Stomach (tissue), 9 donors: ENCODE results near the gene VEGFA. TPM values are rescaled to one million over a fixed set of nuclear protein-coding genes. Genes with fewer than 3 reads are reported as not detected.
A peak's percentile ranks its signal among the peaks of the same experiment; 100 is the strongest.

ENCODE experiments used
- DNase-seq, 2 donors: peaks; one replicate each; pipeline versions ENCODE4 v3.0.0 to v3.0.0-alpha.2; 2013 to 2019
- H3K27ac ChIP-seq, 5 donors: fragments of 200-600 bp in 4 of 5; sonication (generic) in 4 of 5; one replicate each; pipeline ENCODE4 v1.5.1; 2013 to 2019; ENCODE audit warnings: mild to moderate bottlenecking in 1 of 5, moderate library complexity in 1 of 5
- H3K27me3 ChIP-seq, 3 donors: fragments of 200-600 bp; sonication (generic); one replicate each; pipeline ENCODE4 v1.5.1; 2017 to 2019; ENCODE audit warnings: mixed run types in 1 of 3
- H3K36me3 ChIP-seq, 4 donors: fragments of 200-600 bp; sonication (generic); 1 replicate in 3 of 4; 2 replicates in 1 of 4; pipeline ENCODE4 v1.5.1; 2016 to 2019
- H3K4me1 ChIP-seq, 4 donors: fragments of 200-600 bp; sonication (generic); one replicate each; pipeline ENCODE4 v1.5.1; 2016 to 2019
- H3K4me3 ChIP-seq, 4 donors: fragments of 200-600 bp; sonication (generic) in 3 of 4; one replicate each; pipeline ENCODE4 v1.5.1; 2016 to 2019; ENCODE audit warnings: mild to moderate bottlenecking in 1 of 4
- H3K9me3 ChIP-seq, 4 donors: fragments of 200-600 bp; sonication (generic); one replicate each; pipeline ENCODE4 v1.5.1; 2016 to 2019
- CTCF ChIP-seq, 7 experiments: fragments of 450-650 bp in 4 of 7; fragments of 200-600 bp in 3 of 7; sonication (generic) in 3 of 7; IDR thresholded peaks; one replicate each; pipeline ENCODE4 v1.5.1; 2016 to 2019; ENCODE audit warnings: antibody characterized with exemption in 7 of 7, control low read depth in 2 of 7, mild to moderate bottlenecking in 1 of 7
- EP300 ChIP-seq: sonication (generic); formaldehyde crosslinking; IDR thresholded peaks from one replicate; pipeline ENCODE4 v1.6.1; 2017; ENCODE audit warnings: antibody characterized with exemption
- POLR2A ChIP-seq, 4 donors: fragments of 450-650 bp; IDR thresholded peaks; one replicate each; pipeline ENCODE4 v1.6.1; 2016; ENCODE audit warnings: antibody characterized with exemption in 4 of 4, control low read depth in 2 of 4, mild to moderate bottlenecking in 1 of 4, moderate library complexity in 1 of 4
- POLR2AphosphoS5 ChIP-seq, 3 donors: sonication (generic); formaldehyde crosslinking; IDR thresholded peaks; one replicate each; pipeline ENCODE4 v1.6.1; 2016; ENCODE audit warnings: antibody characterized with exemption in 3 of 3
- WGBS, 5 donors: extraction: QIAGEN DNeasy Blood & Tissue Kit in 3 of 5; methylation state at CpG; one replicate each; pipeline versions ENCODE4 v1.1.5 to v1.1.7; 2013 to 2018; 5-methylcytosine and 5-hydroxymethylcytosine counted together
- intact Hi-C: fragments of 100-400 bp; cut with DNase I; formaldehyde crosslinking; loops from one replicate; pipeline ENCODE4 v1.15.1; 2023; ENCODE audit warnings: low total_unique reads
- polyA plus RNA-seq, 3 donors: library from polyadenylated mRNA; stranded (reverse); fragments of 200-250 nt; gene quantifications; one replicate each; pipeline ENCODE4 v1.2.3, GENCODE V29; 2013
- total RNA-seq, 5 donors: library from RNA; depleted of rRNA; stranded (reverse); fragments of >200 nt; gene quantifications; one replicate each; pipeline versions ENCODE4 v1.1.0 to v1.2.3, GENCODE V29; 2014 to 2016
- donor health status: healthy with polysubstance abuse.
- donor health status: Bipolar disorder and iron deficiency.
- donor health status: healthy.

Gene VEGFA
- total and polyA plus RNA-seq, 8 donors, result 28.6 to 438 (median 235) TPM

GRCh38 chr6:43753570-43754183, 16.3 kb upstream of the VEGFA start:
- no peak for TF ChIP-seq POLR2AphosphoS5 (IDR thresholded peaks at IDR 0.05)
- TF ChIP-seq CTCF (IDR thresholded peaks at IDR 0.05), result no peak
- TF ChIP-seq EP300, result no peak
- TF ChIP-seq POLR2A (IDR thresholded peaks at IDR 0.05), result no peak
- intact Hi-C loops, result no loop called here
- no peak overlapping the region for H3K4me3 ChIP-seq
- H3K36me3 ChIP-seq, result no peaks in the 10 kb centered on the region
- 84 to 95% (median 91%) methylated on average over 3 of the region's 3 CpGs for WGBS, 5 donors
- no peaks in the 10 kb centered on the region for H3K9me3 ChIP-seq
- H3K27me3 ChIP-seq, result no peaks in the 10 kb centered on the region
- H3K4me1 ChIP-seq, result peaks cover 0 to 4% (median 2%) of the 10 kb centered on the region in 4 donors
- DNase-seq, result peak in 1 of 2 donors; percentile 0
- no peak overlapping the region for H3K27ac ChIP-seq

DNA sequence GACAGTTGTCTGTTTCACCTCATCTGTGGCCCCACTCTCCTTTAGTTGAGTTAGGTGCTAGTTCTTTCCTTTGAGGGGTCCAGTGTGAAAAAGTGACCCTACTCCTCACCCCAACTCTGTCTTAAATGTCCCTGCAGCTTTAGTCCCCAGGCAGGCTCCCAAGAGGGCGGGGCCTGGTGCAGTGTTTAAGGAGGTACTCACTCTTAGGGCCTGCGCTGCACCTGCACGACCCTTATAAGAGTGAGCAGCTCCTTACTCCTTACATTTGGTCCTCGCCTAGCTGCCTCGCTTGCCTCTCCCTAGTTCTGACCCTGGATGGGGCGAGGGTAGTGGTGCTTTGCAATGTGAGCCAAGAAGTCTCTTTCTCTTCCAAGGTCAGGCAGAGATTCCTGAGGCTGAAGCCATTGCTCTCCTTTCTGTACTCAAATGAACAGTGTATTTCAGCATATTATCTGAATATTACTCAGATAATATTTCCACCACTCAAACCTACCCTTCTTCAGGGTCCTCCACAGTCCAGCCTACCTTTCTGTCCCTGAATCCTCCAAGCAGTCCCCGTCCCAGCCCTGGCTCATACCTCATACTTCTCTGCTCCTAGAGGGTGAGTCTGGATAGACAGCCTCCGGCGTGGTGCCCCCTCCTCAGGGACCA, 11.9 kb upstream of the VEGFA start:
- intact Hi-C loops, result no loop called here
- Histone ChIP-seq H3K27ac (no peak overlapping the region), H3K27me3 (no peaks in the 10 kb centered on the region), H3K4me3 (no peak overlapping the region), H3K9me3 (no peaks in the 10 kb centered on the region), H3K36me3 (no peaks in the 10 kb centered on the region), H3K4me1 (peaks cover 0 to 5% (median 2%) of the 10 kb centered on the region in 4 donors)
- 53 to 69% (median 57%) methylated on average over 9 of the region's 9 CpGs for WGBS, 5 donors
- TF ChIP-seq EP300 (no peak), POLR2AphosphoS5 (IDR thresholded peaks at IDR 0.05) (no peak), POLR2A (IDR thresholded peaks at IDR 0.05) (no peak), CTCF (IDR thresholded peaks at IDR 0.05) (no peak)
- no peak for DNase-seq

DNA sequence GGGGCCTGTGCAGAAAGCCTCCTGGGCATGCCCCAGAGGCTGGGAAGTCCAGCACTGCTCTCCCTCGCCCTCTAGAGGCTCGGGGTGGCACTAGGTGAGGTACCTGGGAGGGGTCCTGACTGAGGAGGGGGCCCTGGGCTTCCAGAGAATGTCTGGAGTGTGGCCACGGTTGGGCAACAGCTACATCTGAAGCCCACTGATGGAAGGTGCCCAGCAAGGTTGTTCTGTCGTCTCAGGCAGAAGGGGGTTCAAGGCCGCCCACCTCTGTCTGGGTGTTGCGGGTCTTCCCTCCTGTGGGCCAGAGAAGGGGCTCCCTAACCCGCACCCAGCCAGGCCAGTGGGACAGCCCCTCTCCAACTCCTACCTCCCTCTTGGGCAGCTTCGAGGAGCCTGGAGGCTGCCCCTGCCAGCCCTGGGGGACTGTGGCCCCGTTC, 11.4 kb upstream of the VEGFA start:
- H3K9me3 ChIP-seq, result no peaks in the 10 kb centered on the region
- no peak for DNase-seq
- no peaks in the 10 kb centered on the region for H3K36me3 ChIP-seq
- no peak overlapping the region for H3K4me3 ChIP-seq
- peaks cover 0 to 10% (median 2%) of the 10 kb centered on the region in 4 donors for H3K4me1 ChIP-seq
- intact Hi-C loops, result no loop called here
- no peaks in the 10 kb centered on the region for H3K27me3 ChIP-seq
- no peak overlapping the region for H3K27ac ChIP-seq
- peak in 5 of 7 experiments; percentile 16 to 59 (median 52) for TF ChIP-seq CTCF (IDR thresholded peaks at IDR 0.05)
- TF ChIP-seq POLR2AphosphoS5 (IDR thresholded peaks at IDR 0.05), result no peak
- WGBS, 5 donors, result 64 to 68% (median 66%) methylated on average over 8 to 9 of the region's 9 CpGs

DNA sequence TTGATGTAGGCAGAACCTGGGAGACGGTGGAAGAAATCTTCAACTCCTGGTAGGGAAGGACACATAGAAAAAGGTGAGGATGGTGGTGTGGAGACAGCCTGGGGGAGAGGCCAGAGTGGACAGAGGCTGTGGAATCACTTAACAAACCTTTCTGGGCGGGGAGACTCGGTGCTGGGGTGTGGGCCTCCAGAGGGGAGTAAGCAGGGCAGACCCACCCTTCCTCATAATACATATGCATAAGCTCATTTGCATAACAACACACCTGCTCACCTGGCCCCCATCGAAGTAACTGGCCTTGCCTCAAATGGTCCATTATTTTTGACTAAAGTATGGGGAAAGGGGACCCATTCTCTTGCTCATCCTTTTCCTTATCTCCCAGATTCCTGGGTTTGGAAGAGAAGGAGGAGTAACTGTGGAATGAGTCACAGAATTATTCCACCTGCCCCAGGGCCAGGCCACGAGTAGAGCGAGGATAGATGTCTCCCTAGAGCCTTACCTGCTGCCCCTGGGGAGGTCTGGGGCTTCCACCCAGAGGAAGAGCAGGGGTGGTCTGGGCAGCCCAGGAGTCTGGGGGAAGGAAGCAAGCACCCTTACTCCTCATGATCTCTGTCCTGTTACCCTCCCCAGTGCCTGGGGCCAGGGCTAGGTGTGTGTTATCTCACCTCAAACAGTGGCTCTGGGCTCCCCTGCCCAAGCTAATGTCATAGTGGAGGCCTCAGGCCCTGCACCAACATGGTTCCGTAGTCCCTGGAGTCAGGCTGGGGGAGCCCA, 10.7 kb upstream of the VEGFA start:
- Histone ChIP-seq H3K4me3 (no peak overlapping the region), H3K9me3 (no peaks in the 10 kb centered on the region), H3K4me1 (peaks cover 0 to 11% (median 2%) of the 10 kb centered on the region in 4 donors), H3K27me3 (no peaks in the 10 kb centered on the region), H3K36me3 (no peaks in the 10 kb centered on the region), H3K27ac (no peak overlapping the region)
- intact Hi-C loops, result no loop called here
- no peak for TF ChIP-seq CTCF (IDR thresholded peaks at IDR 0.05)
- TF ChIP-seq POLR2AphosphoS5 (IDR thresholded peaks at IDR 0.05), result no peak
- TF ChIP-seq EP300, result no peak
- no peak for TF ChIP-seq POLR2A (IDR thresholded peaks at IDR 0.05)
- no peak for DNase-seq
- 65 to 81% (median 76%) methylated on average over 6 to 7 of the region's 7 CpGs for whole genome bisulfite sequencing, 5 donors
